DLD1 (cell line): ENCODE data around the gene ADCK2.

Source experiments
- in situ Hi-C: cut with HindIII; loops from 2 replicates; pipeline ENCODE4 v1.10.0; 2017; ENCODE audit warnings: low sequenced_read_pairs

ADCK2 gene, protein sequence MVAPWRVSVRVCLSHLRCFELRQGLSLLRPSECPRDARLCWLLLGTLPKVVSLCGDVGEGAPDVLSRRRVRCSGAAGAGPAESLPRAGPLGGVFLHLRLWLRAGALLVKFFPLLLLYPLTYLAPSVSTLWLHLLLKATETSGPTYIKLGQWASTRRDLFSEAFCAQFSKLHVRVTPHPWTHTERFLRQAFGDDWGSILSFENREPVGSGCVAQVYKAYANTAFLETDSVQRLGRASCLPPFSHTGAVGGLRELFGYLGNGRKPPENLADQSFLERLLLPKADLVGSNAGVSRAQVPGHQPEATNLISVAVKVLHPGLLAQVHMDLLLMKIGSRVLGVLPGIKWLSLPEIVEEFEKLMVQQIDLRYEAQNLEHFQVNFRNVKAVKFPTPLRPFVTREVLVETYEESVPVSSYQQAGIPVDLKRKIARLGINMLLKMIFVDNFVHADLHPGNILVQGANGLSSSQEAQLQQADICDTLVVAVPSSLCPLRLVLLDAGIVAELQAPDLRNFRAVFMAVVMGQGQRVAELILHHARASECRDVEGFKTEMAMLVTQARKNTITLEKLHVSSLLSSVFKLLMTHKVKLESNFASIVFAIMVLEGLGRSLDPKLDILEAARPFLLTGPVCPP

DNA sequence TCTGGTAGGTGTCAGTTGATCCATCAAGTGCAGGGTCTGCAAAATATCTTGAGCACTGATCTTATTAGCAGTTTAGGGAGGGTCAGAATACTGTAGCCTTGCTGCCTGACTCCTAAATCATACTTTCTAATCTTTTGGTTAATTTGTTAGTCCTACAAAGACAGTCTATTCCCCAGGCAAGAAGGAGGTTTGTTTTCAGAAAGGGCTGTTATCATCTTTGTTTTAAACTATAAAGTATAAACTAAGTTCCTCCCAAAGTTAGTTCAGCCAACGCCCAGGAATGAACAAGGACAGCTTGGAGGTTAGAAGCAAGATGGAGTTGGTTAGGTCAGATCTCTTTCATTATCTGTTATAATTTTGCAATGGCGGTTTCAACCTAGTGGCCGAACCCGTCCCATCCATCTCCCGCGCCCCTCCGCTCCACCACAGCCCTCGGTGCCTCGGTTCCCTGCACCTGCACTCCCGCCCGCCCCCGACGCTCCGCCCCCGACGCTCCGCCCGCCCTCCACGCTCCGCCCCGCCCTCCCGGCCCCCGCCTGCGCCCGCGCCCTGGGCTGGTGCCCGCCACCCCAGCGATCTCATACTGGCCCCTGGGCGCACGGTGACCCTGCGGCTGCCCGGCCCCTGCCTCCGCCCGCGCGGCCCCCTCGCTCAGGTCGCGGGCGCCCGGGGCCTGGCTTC lies at the start of gene ADCK2:
Gene ADCK2, plus strand, starts transcription at position 564 of the 681 bp plus-strand sequence. CDS start 386 bp downstream, outside the sequence.
- in situ Hi-C loops: no loop called here

DNA sequence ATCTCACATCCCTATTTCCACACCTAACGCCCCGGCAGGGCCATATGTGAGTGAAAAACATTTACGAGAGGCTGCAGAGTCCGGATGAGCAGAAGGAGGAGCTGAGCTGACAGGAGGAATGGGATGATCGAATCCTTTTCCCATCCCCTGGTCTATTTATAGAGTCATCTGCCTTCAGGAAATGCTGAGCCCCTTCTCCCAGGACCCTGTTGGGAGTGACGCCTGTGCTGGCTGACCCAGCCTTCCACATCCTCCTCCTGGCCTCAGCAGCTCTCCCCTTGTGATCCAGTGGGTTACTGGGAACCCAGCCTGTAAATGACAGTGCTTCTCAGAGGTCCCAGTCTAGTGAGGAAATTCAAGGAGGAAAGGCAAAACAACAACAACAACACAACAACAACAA lies 48.8 kb upstream of the ADCK2 start:
- in situ Hi-C loops: no loop called here

DNA sequence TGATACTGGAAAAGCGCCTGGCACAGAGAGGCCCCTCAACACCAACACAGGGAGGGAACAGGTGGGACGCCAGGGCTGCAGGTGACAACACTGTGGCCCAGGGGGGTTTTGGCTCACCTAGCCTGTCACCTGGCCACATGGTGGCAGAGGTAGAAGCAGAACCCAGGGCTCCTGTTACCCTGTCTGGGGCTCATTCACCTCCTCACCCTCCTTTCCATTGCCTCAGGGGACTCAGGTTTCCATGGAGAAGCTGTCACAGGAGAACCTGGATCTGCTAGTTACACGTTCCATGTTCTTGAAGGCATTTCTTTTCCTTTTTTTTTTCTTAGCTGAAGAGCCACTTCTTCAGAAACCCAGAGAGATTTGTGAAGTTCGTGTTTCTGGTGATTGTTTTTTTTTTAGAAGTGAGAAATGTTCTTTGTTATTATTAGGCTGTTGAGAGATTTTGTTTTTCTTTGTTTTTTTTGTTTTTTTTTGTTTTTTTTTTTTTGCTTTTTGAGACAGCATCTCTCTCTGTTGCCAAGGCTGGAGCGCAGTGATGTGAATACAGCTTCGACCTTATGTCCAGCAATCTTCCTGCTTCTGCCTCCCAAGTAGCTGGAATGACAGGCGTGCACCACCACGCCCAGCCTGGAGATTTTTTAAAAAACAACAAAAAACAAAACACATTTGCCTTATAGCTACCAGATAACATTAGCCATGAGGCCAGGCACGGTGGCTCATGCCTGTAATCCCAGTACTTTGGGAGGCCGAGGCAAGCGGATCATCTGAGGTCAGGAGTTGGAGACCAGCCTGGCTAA lies 48.2 kb upstream of the ADCK2 start:
- in situ Hi-C loops: loop anchor here (25.0 kb wide), 1 partner anchor 112 kb away; no protein-coding TSS in a partner anchor

DNA sequence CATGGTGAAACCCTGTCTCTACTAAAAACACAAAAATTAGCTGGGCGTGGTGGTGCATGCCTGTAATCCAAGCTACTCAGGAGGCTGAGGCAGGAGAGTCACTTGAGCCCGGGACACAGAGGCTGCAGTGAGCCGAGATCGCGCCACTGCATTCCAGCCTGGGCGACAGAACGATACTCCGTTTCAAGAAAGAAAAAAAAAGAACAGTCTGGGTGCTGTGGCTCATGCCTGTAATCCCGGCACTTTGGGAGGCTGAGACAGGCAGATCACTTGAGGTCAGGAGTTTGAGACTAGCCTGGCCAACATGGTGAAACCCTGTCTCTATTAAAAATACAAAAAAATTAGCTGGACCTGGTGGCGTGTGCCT lies 47.6 kb upstream of the ADCK2 start:
- in situ Hi-C loops: loop anchor here (25.0 kb wide), 1 partner anchor 113 kb away; no protein-coding TSS in a partner anchor

DNA sequence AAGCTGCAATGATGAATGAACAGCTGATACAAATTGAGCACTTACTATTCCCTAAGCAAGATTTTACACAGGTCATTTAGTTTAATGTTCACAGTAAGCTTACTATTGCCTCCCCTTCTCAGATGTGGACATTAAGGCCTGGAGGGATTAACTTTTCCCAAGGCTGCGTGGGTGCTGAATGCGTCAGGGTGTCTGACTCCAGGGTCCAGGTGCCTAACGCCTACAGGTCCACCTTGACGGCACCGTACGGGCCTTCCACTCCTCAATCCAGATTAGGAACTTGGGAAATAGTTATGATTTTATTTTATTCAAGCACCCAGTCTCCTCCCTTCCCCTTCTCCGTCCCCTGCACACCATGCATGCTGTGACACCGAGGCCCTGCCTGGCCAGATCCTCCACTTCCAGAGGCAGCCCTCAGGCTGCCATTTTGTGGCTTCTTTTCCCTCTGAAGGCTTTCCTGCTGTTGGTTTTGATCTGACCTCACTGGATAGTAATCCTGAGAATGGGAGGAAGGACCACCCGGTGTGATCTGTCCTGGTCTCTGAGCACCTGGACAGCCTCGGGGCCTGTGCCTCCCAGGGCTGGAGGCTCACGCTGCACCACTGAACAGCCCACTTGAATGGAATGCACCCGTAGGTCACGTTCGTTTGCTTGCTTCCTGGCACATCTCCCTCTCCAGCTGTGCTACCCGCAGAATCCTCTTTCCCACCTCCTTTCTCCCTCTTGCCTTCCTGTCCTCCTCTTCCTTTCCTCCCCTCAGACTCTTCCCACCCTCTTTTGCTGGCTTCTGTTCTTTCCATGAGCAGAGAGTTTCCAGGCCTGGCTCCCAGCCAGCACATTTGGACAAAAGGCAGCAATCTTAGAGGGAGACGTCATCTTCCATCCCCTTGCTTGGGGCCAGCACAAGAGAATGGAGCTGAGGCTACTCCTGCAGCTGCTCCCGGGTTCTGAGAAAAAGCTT lies 46.6 kb upstream of the ADCK2 start:
- in situ Hi-C loops: loop anchor here (25.0 kb wide), 1 partner anchor 114 kb away; no protein-coding TSS in a partner anchor

DNA sequence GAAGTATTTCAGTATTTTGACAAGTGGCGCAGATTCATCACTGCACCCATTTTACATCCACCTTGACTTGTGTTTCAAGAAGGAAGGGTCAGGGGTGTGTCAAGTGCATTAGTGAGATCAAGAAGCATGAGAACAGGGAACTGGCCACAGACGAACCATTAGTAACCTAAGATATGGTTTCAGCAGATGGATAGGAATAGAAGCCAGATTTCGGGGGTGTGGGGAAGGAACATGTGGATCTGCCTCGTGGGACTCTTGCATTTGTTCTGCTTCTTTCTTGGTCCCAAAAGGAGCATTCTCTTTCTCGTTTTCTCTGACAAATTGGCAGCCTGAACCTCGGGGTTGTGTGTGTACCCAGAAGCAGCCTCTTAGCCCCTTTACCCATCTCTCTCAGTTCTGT lies 41.7 kb upstream of the ADCK2 start:
- in situ Hi-C loops: loop anchor here (25.0 kb wide), 1 partner anchor 119 kb away; no protein-coding TSS in a partner anchor

DNA sequence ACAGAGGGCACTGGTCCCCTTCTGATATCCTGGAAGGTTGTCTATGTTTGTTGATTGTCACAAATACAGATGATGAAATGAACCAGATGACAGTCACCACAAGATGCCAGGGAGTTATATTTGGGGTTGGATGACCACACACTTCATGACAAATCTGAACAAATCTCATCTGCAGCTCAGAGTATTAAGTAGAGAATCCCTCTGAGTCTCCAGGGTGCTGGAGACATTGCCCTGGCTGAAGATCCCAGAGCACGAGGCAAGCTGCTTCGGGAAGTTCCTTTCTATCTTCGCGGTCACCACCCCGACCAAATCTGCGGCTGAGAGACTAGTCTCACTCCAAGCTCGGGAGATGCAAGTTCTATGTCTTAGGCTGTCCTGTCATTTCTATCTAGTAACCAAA lies 41.1 kb upstream of the ADCK2 start:
- in situ Hi-C loops: loop anchor here (25.0 kb wide), 1 partner anchor 119 kb away; no protein-coding TSS in a partner anchor

DNA sequence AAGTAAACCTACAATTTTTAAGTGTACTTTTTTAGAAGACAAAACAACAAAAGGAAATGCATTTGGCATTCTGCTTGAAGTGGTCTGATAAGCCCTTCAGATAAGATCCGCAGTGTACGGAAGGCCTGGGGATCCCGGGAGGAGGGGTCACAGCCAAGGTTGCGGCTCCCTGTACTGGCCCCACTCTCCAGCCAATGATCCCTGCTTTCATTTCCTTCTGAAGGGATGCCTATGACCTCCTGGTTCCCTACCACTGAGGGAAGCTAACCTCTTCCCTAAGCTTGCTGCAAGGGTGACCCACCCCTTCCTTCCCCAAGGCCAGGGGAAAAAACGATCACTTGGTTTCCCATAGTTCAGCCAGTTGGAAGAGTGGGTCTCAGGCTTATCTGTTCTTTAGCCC lies 37.4 kb upstream of the ADCK2 start:
- in situ Hi-C loops: loop anchor here (25.0 kb wide), 1 partner anchor 123 kb away; no protein-coding TSS in a partner anchor

DNA sequence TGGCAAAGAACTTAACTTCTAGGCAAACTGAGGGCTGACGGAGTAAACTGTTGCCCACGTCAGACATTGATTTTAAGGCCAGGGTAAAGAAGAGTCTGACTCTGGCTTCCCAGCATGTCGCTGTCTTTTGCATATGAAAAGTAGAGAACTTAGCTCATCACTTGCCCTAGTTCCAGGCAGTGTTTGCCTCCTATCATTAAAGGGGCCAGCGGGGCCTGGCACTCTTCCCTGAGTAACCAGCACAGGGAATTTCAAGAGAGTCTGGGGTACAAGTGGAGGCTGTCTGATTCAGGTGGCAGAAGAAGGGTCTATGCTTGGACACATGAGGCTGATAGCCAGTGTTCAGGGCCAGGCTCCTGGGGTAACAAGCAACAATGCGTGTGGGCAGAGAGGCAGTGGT lies 36.9 kb upstream of the ADCK2 start:
- in situ Hi-C loops: loop anchor here (25.0 kb wide), 1 partner anchor 124 kb away; no protein-coding TSS in a partner anchor

DNA sequence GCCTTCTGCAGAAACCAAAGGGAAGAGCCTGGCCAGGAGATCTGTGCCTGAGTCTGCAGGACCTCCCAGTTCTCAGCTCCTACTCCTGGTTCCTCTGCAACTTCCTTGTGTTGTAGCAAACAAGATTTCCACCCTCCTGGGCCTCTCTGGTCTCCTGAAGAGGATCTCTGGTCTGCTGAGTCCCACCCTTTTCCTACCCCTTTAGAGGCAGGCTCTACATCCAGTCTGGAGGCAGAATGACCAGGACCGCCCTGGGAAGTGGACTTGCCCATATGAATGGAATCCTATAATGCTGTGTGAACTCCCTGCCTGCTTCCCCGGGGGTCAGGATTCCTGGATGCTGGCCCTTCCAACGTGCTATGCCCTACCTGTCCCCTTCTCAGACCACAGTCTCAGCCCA lies 35.3 kb upstream of the ADCK2 start:
- in situ Hi-C loops: loop anchor here (25.0 kb wide), 1 partner anchor 125 kb away; no protein-coding TSS in a partner anchor

DNA sequence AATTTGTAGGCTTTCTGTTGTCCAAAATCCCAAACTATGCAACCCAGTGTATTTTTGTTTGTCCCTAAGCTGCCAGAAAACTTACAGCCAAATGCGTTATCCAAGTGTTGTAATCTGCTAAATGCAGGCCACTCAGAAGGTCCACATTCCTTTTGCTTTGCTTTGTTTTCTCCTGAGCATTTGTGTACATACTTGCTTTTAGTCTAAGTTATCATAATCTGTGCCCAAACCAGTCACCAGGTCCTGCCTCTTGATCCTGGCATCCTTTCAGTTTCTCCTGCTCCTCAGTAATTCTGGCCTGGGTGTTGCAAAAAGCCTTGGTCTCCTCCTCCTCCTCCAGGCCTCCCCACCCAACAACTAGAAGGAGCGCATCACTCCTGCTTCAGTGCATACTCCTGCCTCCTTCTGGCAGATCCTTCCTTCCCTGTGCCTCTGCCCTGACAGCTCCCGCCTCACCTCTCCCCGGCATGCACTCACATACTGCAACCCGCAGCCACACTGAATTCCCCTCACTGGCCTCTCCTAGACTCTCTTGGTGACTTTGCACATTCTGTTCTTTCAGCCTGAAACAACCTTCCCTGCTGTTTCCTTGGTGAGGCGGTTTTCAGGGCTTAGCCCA lies 34.5 kb upstream of the ADCK2 start:
- in situ Hi-C loops: loop anchor here (25.0 kb wide), 1 partner anchor 126 kb away; no protein-coding TSS in a partner anchor

DNA sequence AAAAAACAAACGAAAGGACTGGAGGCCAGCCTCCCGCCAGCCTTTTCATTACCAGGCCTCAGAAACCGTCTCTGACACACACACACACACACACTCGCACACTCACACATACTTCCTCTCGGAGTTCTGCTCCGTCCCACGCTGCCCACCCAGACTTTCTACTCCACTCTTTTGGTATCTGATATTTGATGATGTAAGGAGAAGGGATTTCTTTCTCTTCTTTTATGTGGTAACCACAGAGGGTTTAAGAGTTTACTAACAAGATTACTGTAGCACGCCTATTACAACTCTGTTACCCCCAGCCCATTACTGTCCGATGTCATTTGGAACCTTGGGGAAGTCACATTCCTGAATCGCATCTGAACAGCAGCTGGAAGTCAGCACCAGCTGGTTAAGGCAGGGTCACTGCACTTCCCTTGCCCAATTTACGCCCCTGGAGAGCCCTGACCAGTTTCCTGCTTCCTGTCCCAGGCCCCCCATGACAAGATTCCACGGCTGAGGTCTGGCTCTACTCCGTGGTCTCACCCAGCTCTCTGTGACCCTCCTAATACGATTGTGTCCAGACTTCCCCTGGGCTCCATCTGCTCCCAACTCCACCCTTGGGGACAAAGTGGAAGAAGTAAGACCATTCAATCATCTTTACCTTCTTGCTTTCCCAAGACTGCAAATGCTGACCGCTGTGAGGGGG lies 33.2 kb upstream of the ADCK2 start:
- in situ Hi-C loops: loop anchor here (25.0 kb wide), 1 partner anchor 127 kb away; no protein-coding TSS in a partner anchor

DNA sequence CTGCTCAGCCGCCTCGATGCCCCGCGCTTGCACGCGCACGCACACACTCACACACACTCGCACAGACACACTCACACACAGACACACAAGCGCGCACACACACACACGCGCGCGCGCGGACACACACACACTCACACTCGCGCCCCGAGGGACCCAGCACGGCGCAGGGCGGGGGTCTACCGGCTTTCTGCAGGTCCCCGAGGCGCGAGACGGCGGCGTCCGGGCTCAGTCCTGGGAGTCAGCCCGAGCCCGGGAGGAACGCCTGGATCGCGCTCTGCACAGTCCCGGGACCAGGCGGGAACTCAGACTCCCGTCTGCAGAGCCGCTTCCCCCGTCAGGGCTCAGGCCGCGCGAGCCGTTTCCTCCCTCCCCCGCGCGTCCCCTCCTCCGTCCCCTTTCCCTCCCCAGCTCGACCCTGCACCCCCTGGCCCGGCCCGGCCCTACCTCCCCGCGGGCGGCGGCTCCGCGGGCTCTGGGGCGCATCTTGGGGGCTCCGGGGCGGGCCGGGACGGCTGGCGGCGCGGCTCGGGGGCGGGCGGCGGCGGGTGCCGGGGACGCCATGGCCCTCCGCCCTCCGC lies 32.6 kb upstream of the ADCK2 start:
- in situ Hi-C loops: loop anchor here (25.0 kb wide), 1 partner anchor 128 kb away; no protein-coding TSS in a partner anchor

DNA sequence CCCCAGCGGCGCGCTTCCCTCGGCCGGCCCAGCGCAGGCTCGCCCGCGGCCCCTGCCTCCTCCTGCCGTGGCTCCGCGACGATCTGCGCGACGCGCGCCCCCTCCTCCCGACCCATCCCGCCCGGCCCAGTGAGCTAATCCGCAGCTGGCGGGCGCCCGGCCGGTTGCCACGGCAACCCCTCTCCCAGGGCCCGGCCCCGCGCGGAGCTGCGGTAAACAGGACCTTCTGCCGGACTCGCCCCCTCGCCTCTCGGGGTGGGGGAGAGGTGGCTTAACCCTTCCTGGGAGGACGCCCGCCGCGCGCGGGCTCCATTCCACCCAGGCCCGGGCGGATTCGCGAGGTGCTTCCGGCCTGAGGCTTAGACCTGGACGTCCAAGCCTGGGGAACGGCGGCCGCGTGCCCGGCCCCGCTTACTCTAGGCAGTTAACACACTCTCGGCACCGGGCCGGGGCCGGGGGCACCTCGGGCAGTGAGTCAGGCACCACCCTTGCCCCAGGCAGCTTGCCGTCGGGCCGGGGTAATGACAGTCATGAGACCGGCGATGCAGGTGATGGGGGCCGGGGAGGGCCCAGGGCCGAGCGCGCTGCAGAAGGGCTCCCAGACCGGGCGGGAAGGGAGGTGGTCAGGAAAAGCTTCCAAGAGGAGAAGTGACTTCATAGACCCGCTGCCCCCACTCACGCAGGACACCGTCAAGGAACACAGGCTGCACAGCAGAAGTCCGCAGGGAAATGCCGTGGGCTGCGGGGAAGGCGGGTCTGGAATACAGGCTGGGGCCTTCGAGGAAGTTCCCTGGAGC lies 31.8 kb upstream of the ADCK2 start, which contains the start of gene DENND2A:
Gene DENND2A, minus strand, starts transcription at position 87 of the 797 bp plus-strand sequence. CDS start 38,416 bp downstream, outside the sequence.
- in situ Hi-C loops: loop anchor here (25.0 kb wide), 1 partner anchor 129 kb away; no protein-coding TSS in a partner anchor

DNA sequence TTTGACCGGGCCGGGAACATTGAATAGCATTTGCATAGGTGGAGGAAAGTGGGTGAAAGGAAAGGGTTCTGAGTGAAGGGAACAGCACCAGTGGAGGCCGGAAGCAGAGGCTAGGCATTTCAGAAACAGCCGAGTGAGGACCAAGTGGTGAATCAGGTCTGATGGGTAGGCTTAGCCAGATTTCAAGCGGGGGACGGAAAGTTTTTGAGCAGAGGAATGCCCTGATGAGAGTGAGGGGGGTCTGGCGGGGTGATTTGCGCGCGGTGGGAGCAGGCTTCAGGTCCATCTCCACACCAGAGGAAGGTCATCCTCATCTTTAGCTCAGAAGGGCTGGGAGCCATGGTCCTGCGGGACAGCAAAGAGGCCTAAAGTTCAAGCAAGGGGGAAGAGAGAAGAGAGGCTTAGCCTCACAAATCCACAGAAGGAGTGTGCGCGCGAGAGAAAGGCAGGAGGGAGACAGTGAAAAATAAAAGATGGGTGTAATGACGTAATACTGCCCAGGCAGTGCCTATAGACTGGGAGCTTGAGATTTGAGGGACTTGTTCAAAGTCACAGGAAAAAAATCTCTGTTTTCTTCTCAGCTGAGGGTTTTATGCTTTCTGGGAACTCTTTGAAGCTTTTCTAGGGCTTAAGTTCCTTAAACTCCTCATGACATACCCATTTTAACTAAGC lies 31.1 kb upstream of the ADCK2 start:
- in situ Hi-C loops: loop anchor here (25.0 kb wide), 1 partner anchor 129 kb away; no protein-coding TSS in a partner anchor

DNA sequence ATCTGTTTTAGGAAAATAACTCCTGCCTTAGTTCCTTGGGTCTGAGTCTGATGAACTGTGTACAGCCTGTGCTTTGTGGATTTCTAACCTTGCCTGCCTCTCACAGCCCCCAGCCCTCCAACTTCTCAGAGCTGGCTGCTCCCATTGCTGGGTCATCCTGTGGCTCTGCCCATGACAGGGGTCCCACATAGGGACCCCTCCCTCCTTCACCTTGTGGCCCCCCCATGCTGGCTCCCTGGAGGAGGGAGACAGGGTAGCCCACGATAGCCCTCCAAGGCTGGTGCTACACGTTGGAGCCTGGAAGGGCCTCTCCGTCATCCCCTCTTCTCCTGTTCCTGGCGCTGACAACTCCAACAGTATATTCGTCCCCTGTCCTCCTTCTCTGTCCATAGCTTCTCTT lies 29.3 kb upstream of the ADCK2 start:
- in situ Hi-C loops: loop anchor here (25.0 kb wide), 1 partner anchor 131 kb away; no protein-coding TSS in a partner anchor
